GM19238 (cell line): Measurements from ENCODE around the gene A2ML1.
"Not testable (repeated sequence)": the region's sequence is repeated elsewhere in the genome, so short reads cannot be mapped to it uniquely, and the experiment has no call there.

ENCODE experiments used
- DNase-seq: peaks from one replicate; pipeline ENCODE4 v3.0.0; 2011; ENCODE audit warnings: low spot score; ENCODE audit not compliant: insufficient read length

The A2ML1 gene

DNA sequence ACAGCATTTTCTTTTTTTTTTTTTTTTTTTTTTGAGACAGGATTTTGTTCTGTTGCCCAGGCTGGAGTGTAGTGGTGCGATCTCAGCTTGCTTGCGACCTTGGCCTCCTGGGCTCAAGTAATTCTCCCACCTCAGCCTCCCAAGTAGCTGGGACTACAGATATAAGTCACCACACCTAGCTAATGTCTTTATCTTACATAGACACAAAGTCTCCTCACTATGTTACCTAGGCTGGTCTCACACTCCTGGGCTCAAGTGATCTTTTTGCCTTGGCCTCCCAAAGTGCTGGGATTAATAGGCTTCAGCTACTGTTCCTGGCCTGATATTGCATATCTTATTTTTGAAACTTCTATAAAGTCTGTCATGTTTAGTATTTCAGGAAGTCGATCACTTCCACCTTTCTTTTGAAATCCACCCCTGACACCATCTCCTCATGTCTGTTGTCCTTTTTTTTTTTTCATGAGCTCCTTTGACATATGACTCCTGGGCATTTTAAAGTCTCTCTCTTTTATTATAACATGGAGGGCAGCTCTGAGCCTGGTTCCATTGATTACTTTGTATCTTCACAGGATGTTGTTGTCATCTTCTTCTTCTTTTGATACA, 5.9 kb upstream of the A2ML1 start:
- DNase-seq = no peak

DNA sequence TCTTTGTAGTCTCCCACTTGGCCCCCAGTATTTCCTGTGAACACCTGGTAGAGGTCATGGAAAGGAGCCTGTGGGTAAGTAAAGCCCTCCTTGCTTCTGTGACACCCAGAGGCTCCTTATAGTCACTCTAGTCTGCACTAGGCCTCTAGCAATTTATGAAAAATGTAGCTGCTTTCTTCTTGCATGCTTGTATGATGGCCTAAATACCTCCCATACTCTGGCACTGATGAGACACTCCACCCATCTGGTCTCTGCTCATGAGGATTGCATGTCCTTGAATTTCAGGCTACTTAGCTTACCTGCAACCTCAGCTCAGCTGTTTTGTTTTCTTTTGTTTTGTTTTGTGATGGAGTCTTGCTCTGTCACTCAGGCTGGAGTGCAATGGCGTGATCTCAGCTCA, 4.6 kb upstream of the A2ML1 start:
- no peak for DNase-seq

DNA sequence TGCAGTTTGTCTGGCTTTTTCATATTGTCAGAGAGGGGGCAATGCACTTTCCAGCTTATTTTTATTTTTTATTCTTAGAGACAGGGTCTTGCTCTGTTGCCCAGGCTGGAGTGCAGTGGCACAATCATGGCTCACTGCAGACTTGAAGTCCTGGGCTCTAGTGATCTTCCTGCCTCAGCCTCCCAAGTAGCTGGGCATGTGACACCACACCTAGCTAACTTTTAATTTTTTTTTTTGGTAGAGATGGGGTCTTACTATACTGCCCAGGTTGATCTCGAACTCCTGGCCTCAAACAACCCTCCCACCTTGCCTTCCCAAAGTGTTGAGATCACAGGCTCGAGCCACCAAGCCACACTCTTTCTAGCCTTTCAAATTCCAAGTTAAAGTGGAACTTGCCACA, 3.9 kb upstream of the A2ML1 start:
- no peak for DNase-seq

DNA sequence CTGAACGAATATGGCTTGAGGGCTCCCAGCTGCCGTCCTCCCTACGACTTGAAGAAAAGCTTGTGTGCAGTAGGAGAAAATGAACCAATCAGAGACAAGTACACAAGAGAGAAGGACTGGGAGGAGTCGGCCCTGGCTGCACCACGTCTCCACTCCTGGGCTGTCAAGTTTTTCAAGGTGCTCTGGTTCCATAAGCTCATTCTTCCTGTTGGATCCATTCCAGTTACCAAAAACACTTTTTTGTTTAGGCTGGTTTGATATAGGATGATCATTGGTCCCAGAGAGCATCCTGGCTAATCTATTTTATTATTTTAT, 2.8 kb upstream of the A2ML1 start:
- no peak for DNase-seq

DNA sequence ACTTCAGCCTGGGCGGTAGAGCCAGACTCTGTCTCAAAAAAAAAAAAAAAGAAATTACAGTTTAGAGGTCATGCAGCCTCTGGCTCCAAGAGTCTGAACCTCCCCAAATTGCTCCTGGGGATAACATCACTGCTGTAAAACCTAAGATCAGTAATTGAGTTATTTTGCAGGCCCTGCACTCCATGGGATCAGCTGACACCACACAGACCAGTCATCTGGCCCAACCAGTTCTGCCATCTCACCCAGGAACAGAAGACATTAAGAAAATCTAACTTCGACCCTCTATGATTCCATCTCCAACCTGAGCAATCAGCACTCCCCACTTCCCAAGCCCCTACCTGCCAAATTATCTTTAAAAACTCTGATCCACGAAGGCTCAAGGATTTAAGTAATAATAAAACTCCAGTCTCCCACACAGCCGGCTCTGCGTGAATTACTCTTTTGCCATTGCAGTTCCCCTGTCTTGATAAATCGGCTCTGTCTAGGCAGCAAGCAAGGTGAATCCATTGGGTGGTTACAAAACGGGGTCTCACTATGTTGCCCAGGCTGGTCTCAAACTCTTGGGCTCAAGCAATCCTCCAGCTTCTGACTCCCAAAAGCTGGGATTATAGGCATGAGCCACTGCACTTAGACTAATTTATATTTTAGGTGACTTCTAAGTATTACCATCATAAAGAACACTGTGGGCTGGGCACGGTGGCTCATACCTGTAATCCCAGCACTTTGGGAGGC, 1.6 kb upstream of the A2ML1 start:
- not testable (repeated sequence) for DNase-seq

DNA sequence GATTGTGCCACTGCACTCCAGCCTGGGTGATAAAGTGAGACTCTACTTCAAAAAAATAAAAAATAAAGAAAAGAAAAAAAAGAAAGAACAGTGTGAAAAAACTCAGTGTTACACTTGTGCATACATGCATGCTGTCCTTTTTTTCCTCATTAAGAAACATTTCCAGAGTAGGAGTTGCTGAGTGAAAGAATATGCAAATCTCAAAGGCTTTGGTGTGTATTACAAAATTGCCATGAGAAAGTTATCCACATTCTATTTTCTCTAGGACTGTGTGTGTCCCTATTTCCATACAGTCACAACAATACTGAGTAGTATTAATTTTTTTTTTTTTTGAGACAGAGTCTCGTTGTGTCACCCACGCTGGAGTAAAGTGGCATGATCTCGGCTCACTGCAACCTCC, 830 bp upstream of the A2ML1 start:
- DNase-seq = no peak

DNA sequence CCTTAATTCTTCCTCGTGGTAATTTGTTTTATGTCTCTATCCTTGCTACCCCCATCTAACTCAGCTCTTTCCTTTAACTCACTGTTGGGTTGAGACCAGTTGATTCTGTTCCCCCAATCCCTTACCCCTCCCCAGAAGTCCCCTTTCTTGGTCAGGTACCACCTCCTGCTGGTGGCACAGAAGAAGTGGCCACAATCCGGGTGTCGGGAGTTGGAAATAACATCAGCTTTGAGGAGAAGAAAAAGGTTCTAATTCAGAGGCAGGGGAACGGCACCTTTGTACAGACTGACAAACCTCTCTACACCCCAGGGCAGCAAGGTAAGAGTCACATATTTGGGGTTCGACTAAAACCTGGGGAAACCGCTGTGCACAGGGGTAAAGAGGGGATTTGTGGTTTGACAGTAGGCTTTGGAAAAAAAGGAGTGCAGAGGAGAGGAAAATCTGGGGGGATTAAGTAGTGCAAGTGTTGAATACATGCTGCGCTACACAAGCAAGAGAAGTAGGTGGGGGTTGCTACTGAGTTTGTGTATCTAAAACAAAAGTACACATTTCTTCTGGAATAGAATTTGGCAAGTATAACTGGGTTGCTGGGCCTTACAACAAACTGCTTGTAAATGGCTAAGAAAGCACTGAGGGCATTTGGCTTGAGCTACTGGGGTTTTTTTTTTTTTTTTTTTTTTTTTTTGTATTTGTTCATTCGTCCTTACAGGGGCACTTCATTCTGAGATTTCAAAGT, 1.3 kb downstream of the A2ML1 start:
- DNase-seq = no peak

DNA sequence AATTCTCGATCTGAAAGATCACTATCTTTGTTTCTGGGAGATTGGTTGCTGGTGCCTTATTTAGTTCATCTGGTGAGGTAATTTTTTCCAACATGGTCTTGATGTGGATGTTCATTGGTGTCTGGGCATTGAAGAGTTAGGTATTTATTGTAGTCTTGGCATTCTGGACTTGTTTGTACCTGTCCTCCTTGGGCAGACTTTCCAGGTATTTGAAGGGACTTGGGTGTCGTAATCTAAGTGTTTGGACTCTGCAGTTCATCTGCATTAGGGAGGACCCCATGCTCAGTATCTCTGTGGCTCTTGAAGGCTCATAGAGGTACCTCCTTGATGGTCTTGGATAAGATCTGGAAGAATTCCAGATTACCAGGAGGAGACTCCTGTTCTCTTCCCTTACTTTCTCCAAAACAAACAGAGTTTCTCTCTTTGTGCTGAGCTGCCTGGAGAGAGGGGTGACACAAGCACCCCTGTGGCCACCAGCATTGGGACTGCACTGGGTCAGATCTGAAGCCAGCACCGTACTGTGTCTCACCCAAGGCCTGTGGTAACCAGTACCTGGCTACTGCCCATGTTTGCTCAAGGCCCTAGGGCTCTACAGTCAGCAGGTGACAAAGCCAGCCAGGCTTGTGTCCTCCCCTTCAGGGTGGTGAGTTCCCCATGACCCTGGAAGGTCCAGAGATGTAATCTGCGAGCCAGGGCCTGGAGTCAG, 5.3 kb downstream of the A2ML1 start:
- DNase-seq = no peak

DNA sequence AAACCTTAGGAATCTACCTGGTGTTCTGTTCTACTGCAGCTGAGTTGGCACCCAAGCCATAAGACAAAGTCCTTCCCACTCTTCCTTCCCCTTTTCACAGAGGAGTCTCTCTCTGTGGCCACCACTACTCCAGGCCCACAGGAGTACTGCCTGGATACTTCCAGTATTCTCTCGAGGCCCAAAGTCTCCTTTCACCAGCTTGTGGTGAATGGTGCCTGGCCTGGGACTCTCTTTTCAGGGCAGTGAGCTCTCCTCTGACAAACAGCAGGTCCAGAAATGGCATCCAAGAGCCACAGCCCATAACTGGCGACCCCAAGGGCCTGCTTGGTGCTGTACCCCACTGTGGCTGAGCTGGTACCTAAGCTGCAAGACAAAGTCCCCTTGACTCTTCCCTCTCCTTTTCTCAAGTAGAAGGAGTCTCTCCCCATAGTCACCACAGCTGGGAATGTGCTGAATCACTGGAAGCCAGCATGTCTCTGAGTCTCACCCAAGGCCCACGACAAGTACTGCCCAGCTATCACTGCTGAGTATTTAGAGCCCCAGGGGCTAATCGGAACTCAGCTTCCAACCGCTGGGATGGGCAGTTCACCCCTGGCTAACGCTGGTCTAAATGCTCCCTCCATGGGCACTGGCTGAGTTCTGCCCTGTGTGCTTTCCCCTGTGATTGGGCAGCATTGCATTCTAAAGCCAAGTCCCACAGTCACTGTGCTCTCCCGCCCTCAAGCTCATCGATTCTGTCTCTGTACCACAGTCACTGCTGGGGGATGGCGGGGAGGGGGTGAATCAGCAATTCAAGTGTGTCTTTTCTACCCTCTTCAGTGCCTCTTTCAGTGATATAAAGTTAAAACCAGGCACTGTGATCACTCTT, 6.1 kb downstream of the A2ML1 start:
- DNase-seq = no peak

DNA sequence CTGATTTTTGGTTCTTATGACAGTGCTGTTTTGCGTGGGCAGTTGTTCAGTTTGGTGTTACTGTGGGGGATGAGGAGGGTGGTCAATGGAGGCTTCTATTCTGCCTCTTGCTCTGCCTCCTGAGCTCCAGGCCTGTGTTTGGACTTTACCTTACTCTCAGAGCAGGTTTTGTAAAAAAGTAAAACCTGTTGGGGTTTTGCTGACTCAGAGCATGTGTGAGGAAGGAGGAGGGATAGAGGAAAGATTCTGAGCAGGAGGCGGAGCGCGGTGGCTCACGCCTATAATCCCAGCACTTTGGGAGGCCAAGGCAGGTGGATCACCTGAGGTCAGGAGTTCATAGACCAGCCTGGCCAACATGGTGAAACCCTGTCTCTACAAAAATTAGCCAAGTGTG, 6.7 kb downstream of the A2ML1 start:
- no peak for DNase-seq

DNA sequence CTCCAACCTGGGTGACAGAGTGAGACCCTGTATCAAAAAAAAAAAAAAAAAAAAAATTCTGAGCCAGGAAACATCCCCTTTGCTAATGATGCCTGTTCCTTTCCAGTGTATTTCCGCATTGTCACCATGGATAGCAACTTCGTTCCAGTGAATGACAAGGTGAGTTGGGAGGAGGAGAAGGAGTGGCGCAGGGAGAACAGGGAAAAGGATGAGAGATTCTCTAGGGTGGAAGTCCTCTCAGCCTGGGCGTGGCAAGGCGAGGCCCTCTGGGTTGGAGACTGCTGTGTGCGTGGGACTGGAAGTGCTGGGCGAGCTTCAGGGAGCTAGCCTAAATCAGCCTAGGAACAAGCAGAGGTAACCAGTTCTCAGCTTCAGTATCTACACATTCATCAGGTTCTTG, 7.2 kb downstream of the A2ML1 start:
- DNase-seq = no peak

DNA sequence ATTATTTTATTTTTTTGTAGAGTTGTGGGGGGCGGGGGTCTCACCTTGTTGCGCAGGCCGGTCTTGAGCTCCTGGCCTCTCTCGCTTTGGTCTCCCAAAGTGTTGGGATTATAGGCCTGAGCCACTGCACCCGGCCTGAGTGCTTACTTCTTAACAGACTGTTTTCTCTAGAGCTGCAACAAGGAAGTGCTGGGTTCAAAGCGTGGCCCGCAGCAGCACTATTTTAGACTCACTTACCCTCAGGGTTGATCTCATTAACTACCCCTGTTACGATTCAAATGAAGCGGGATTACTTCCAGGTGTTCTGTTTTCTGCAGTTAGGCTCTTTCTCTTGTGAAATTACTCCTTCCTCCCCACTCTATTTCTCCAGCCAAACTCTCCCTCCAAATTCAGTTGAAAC, 8.7 kb downstream of the A2ML1 start:
- DNase-seq = no peak

DNA sequence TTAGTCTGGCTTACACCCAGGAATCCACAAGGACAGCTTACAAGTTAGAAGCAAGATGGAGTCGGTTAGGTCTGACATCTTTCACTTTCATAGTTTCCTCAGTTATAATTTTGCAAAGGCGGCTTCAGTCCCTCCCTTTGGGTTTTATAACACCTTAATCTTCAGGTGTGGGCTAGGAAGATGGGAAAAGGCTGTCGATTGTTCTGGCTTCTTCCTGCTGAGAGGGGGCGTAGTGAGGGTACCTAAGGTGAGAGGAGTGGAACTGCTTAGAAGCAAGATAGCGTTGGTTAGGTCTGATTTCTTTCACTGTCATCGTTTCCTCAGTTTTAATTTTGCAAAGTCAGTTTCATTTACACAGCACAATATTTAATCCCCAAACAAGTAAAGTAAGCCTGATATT, 10.1 kb downstream of the A2ML1 start:
- DNase-seq = no peak

DNA sequence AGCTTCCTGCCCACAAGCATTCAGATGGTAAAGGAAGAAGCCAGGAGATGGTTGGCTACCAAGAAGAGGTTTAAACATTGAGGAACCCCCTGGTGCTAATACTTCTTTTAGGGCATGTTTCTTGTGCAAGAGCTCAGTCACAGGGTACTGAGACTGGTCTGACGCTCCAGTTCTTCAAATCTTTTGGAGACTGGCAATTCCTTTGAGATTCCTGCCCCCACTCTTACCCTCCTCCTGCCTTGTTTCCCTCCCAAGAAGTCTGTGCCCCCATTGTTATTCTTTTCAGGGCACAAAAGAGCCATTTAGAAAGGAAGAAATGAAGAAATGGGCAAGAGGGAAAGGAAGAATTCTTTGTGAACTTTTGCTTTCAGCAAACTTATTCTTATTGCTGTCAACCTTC, 11.8 kb downstream of the A2ML1 start:
- DNase-seq = no peak

DNA sequence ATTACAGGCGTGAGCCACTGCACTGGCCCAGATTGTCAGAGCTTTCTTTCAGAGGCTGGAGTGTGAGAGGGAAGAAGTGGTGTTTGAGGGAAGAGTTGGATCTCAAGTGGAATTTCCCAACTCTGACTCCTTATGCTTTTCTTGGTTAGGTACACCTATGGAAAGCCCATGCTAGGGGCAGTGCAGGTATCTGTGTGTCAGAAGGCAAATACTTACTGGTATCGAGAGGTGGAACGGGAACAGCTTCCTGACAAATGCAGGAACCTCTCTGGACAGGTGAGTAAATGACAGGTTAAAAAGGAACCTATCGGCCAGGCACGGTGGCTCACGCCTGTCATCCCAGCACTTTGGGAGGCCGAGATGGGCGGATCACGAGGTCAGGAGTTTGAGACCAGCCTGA, 14.9 kb downstream of the A2ML1 start:
- no peak for DNase-seq

DNA sequence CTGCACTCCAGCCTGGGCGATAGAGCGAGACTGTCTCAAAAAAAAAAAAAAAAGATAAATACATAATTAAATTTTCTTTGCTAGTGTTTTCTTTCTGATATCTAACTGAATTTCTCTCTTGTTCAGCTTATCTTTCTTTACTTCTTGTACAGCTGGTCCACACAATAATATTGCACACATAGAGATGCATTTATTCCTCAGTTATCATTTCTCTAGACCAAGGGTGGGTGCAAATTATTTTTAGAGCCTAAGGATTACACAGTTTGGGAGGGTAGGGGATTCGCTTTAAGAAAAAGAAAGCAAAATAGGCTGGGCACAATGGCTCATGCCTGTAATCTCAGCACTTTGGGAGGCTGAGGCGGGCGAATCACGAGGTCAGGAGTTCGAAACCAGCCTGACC, 17.9 kb downstream of the A2ML1 start:
- DNase-seq = no peak

DNA sequence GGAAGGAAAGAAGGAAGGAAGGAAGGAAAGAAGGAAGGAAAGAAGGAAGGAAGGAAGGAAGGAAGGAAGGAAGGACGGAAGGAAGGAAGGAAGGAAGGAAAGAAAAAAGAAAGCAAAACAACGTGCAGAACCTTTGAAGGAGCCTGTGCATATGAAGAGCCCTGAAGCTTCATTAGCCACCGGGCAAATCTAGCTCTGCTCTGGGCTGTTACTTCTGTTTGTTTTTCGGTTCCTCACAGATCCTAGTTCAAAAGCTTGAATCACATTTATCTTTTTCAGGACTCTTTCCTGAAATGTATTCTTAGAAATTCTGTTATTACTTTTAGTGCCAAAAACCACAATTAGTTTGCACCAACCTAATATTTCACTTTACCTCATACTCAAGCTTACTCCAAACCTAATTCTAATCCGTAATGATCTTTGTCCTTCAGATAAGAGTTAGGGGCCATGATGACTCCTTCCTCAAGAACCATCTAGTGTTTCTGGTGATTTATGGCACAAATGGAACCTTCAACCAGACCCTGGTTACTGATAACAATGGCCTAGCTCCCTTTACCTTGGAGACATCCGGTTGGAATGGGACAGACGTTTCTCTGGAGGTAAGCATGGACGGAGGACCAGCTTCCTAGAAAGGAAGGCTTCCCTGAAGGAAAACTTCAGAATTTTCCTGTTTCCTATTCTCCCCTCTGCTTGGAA, 18.7 kb downstream of the A2ML1 start:
- no peak for DNase-seq

DNA sequence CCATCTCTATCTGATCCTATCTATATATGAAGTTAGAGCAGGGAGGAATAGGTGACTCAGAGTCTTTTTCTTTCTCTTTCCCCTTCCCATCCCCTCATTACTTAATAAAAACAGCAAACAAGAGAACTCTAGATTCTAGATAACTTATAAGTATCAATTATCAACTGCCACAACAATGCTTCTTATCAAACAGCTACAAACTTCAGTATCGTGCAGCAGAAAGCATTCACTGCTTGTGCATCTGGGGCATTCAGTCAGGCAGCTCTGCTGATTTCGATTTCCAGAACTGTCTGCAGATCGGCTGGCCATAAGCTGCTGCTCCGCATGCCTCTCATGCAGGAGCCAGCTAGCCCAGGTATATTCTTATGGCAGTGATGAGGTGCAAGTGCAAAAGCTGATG, 19.4 kb downstream of the A2ML1 start:
- DNase-seq = no peak

DNA sequence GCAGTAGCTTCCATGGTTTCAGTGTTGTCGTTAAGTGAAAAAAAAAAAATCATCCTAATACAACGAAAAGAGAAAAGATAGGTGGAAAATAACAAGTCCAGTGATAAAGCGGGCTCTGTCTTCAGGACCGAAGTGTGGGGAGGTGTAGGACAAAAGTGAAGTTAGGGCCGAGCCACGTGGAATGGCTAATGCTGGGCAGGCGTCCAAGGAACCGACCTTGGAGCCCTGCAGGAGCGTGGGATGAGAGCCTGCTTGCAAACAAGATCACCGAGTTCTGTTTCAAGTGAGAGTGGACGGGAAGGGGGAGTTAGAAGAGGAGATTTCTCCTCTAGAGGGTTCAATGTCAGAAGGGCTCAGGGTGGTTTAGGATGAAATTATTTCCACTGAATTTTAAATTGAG, 22.2 kb downstream of the A2ML1 start:
- no peak for DNase-seq

DNA sequence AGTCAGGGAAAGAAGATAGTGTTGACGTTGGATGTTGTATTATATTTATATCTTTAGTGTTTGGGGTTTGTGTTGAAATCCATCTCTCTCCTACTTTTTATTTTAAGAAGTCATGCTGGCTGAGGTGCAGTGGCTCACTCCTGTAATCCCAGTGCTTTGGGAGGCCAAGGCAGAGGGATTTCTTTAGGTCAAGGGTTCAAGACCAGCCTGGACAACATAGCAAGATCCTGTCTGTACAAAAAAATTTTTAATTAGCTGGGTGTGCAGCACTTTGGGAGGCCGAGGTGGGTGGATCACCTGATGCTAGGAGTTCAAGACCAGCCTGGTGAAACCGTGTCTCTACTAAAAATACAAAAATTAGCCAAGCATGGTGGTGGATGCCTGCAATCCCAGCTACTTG, 23.9 kb downstream of the A2ML1 start:
- DNase-seq = no peak

DNA sequence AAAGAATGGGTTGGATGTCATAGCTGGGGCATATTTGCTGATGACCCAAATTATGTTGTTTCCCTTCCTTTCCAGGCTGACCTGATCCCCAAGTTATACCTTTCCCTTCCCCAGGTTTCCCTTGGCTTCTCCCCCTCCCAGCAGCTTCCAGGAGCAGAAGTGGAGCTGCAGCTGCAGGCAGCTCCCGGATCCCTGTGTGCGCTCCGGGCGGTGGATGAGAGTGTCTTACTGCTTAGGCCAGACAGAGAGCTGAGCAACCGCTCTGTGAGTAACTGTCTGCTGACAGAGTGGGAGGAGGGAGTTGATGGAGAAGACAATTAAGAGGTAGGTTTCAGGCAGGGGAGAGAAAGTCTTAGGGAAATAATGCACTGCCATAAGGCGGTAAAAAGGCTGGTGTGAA, 25.0 kb downstream of the A2ML1 start:
- no peak for DNase-seq
